ENCODE results near the gene RIPPLY2.
A peak's percentile ranks its signal among the peaks of the same experiment; 100 is the strongest.
"Not testable (repeated sequence)": the region's sequence is repeated elsewhere in the genome, so short reads cannot be mapped to it uniquely, and the experiment has no call there.

Gene RIPPLY2, protein sequence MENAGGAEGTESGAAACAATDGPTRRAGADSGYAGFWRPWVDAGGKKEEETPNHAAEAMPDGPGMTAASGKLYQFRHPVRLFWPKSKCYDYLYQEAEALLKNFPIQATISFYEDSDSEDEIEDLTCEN

DNA sequence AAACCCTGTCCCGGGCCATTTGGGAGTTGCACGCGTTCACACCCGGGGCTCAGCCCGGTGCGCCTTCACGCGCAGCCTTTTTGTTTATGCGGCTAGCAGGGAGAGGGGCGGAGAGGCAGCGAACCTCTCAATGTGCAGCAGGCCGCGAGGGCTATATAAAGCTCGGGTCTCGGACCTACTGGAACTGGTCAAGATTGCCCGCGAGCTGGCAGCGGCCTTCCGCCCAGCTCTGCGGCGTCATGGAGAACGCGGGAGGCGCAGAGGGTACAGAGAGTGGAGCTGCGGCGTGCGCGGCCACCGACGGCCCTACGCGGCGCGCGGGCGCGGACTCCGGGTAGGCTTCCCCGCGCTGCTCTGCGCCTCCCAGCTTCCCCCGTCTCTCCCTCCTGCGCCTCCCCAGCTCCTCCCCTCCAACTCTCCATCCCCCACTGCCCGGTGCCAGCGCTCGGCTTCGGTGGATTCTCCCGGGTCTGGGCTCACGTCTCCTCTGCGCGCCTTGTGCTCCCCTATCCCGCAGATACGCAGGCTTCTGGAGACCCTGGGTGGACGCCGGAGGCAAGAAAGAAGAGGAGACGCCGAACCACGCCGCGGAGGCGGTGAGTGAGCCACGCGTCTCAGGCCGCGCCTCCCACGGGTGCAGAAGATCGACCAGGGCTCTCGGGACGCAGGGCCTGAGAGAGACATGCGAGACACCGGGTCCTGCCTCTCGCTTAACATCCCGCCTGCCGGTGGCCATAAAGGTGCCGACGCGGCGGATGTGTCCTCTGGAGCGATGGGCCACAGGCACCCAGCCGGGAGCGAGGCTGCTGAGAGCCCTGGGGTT lies at the start of gene RIPPLY2:
Gene RIPPLY2 (plus strand): TSS at position 183 of the 823 bp plus-strand sequence. CDS start 57 bp downstream, at position 240.
- DNase-seq (ENCODE audit: low read depth in 2 of 2): no peak

DNA sequence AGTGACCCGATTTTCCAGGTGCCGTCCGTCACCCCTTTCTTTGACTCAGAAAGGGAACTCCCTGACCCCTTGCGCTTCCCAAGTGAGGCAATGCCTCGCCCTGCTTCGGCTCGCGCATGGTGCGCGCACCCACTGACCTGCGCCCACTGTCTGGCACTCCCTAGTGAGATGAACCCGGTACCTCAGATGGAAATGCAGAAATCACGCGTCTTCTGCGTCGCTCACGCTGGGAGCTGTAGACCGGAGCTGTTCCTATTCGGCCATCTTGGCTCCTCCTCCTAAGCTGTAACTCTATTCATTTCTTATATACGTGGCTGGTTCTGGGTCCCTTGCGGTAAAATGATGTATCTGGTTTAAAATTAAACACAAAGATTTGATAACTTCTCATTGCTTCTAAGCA lies 49.7 kb upstream of the RIPPLY2 start:
- not testable (repeated sequence) for DNase-seq (ENCODE audit: low read depth in 2 of 2)

- no peak for DNase-seq (ENCODE audit: low read depth in 2 of 2)
These were observed 48.3 kb upstream of the RIPPLY2 start for GRCh38 chr6:83804886-83805285.

GRCh38 chr6:83808005-83808404 lies 45.2 kb upstream of the RIPPLY2 start:
- DNase-seq (ENCODE audit: low read depth in 2 of 2): no peak

- no peak for DNase-seq (ENCODE audit: low read depth in 2 of 2)
These were observed 44.2 kb upstream of the RIPPLY2 start for GRCh38 chr6:83808926-83809325.

- DNase-seq (ENCODE audit: low read depth in 2 of 2): no peak
These were observed 40.6 kb upstream of the RIPPLY2 start for GRCh38 chr6:83812595-83812994.

DNA sequence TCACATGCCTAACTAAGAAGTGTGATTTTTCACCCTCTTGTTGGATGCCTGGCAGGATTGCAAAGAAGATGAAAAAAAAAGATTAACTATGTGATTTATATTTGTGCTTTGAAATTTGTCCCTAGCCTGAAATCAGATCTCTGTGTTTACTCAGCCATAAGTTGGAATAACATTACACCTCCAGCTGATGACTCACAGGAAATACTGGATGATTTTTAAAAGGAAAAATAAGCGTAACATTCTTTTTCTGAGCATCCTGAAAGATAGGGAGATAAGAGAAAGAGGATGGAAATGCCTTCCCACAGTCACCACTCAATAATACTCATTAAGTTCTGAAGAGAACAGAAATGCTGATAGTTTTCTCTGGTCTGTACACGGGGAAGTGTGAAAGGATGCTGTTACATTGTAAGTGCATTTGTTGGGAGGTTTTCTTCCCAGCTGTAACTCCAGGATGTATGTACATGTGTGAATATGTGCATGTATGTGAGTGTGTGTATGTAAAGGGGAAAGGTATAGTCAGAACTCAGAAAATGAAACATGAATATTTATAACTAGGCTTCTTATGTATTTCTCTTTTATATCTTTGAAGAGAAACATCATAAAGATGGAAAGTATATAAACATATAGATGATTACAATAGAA lies 37.4 kb upstream of the RIPPLY2 start:
- no peak for DNase-seq (ENCODE audit: low read depth in 2 of 2)

GRCh38 chr6:83822629-83823169 lies 30.5 kb upstream of the RIPPLY2 start:
- no peak for DNase-seq (ENCODE audit: low read depth in 2 of 2)

DNA sequence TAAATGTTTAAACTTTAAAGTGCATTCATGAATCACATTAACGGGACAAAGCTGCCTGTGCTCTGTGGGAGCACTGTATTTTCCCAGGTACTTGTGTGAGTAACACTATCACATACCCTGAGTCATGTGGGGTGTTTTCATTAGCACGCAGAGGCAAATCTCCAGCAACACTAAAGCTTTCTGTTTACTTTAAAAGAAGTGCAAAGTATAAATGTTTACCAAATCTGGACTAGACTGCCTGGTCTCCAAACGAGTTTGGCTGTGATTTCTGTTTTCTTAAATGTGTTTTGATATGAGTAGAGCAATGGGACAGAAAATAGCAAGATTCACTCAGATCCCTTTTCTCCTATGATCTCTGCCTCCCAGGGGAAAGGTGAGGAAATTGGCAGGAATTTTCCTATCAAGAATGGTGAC lies 28.8 kb upstream of the RIPPLY2 start:
- DNase-seq (ENCODE audit: low read depth in 2 of 2): no peak

GRCh38 chr6:83824831-83825230 lies 28.3 kb upstream of the RIPPLY2 start:
- DNase-seq (ENCODE audit: low read depth in 2 of 2): no peak

GRCh38 chr6:83827050-83827449 lies 26.1 kb upstream of the RIPPLY2 start:
- DNase-seq (ENCODE audit: low read depth in 2 of 2): no peak

DNA sequence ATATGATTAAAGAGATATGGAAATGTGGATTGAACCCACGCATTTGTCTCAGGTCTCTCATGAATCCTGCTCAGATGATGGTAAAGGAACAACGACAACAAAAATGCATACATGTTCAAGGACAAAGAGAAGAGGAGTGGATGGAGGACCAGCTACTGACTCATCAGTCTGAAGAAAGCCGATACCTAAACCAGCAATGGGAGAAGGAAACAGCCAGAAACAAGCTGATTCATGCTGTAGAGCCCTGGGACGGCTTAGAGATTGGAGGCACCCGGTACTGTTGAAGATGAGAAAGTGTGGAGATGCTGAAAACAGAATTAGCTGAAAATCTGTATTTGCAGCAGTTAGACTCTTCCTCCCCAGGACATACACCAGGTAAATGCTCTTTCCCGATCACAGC lies 14.4 kb upstream of the RIPPLY2 start:
- no peak for DNase-seq (ENCODE audit: low read depth in 2 of 2)

DNA sequence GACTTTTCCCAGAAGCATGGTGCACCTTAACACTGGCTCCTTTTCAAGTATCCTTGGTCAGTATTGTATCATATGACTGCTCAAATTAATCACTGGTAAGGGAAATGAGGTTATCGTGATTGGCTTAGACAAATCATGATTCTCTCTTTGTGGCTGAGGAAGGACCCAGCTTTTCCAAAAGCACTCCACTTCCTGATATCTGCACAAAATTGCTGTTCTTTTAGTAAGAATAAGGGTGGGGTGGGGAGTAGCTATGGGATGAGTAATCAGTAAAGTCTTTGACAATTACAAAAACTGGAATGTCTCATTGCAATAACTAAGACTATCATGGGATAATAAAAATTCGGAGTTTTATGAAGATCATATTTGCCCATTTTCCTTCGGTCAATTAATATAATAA lies 9.0 kb upstream of the RIPPLY2 start:
- no peak for DNase-seq (ENCODE audit: low read depth in 2 of 2)

DNA sequence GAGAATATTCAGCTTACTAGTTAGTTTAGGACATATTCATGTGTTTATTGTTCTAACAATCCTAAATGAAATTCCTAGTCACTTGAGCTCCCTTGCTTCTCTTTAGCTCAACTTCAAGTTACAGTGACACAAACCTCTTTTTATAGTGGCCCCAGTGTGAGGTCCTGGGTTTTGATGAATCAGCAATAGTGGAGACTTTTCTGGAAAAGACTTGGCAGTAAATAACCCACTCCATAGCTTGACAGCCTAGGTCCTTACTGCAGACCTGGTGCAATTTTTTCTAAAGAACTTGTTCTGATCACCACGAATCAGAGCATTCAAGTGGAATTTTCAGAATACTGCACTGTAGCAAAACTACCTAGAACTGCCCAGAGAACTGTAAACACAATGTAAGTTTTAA lies 6.9 kb upstream of the RIPPLY2 start:
- no peak for DNase-seq (ENCODE audit: low read depth in 2 of 2)

DNA sequence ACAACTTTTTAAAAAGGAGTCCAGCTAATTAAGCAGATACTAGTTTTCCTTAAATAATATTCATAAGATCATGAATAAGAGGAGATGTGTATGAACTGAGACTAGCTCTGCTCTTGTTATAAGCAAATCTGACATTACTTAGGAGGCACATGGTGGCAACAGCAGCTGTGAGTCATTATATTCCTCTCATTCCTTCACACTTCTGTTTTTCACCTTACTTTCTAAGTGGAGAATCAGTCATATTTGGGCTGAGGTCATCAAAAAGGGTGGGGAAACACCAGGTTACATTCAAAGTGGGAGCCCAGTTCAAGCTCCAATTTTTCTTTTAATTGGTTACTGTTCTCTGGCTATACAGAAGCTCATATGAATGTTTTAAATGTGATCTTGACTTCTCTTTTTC lies 6.0 kb upstream of the RIPPLY2 start:
- no peak for DNase-seq (ENCODE audit: low read depth in 2 of 2)

GRCh38 chr6:83849127-83849526 lies 4.0 kb upstream of the RIPPLY2 start:
- no peak for DNase-seq (ENCODE audit: low read depth in 2 of 2)

- no peak for DNase-seq (ENCODE audit: low read depth in 2 of 2)
These were observed 3.5 kb upstream of the RIPPLY2 start for GRCh38 chr6:83849610-83850009.

DNA sequence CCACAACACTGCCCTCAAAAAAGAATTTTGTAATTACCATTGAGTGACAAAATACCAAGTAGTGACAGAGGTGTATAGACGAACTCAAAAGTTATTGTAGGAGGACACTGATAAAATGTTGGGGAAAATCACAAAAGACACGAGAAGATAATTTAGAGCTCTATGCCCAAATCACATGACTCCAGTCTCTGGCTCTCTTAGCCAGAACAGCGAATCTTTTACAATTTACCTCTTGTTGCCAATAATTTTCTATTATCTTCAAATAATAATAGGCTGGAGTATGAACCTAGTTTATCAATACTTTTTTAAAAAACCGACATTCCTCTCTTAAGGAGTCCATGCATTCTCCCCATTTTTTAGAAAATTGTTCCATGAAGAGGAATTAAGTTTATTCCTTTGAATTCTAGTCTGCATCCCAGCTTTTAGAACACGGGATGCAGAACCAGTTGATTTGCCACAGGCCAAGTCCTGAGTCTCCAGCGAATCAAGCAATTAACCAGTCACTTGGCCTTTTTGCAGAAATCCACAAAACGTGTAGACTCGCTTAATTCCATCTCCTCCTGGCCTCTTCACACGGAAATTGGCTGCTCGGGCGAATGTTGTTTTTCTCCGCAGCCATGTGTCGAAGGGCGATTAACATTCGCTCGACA lies 507 bp upstream of the RIPPLY2 start:
- no peak for DNase-seq (ENCODE audit: low read depth in 2 of 2)

- no peak for DNase-seq (ENCODE audit: low read depth in 2 of 2)
These were observed 891 bp downstream of the RIPPLY2 start for GRCh38 chr6:83854001-83854501.

DNA sequence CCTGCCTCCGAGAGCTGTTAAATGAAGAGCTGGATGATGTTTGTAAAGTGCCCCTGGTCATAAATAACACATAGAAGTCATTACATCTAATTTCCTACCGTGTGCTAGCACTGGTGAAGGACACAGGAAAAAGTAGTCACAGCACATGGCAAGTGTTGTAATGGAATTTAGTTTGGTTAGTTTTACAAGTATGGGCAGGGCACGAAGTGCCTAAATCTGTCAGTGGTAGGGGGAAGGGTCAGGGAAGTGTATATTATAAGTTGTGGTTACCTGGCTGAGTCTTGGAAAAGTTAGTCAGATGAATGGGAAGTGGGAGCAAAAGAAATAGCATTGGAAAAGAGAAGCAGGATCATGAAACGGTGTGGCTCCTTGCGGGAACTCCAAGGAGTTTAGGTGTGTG lies 1.6 kb downstream of the RIPPLY2 start:
- DNase-seq (ENCODE audit: low read depth in 2 of 2): no peak

GRCh38 chr6:83859410-83860358 lies 6.5 kb downstream of the RIPPLY2 start, which contains the start of gene CYB5R4:
CYB5R4 (plus strand) TSS chr6:83859689; CDS start chr6:83859783, 94 bp downstream.
- DNase-seq (ENCODE audit: low read depth in 2 of 2): peak; percentile 84 to 89

Data from stimulated activated CD8-positive, alpha-beta memory T cell treated with anti-CD3 and anti-CD28 coated beads, Interleukin-2, amount 100 ng/mL, for 1 hour (primary cell).